GM18499 (cell line): Measurements from ENCODE around the gene STEEP1.

Source experiments
- ATAC-seq: cut with Tn5 transposase; IDR thresholded peaks from one replicate; pipeline ENCODE4 v1.9.1; 2021; ENCODE audit warnings: moderate number of reproducible peaks; ENCODE audit not compliant: insufficient read depth, unreplicated experiment

Gene STEEP1

DNA sequence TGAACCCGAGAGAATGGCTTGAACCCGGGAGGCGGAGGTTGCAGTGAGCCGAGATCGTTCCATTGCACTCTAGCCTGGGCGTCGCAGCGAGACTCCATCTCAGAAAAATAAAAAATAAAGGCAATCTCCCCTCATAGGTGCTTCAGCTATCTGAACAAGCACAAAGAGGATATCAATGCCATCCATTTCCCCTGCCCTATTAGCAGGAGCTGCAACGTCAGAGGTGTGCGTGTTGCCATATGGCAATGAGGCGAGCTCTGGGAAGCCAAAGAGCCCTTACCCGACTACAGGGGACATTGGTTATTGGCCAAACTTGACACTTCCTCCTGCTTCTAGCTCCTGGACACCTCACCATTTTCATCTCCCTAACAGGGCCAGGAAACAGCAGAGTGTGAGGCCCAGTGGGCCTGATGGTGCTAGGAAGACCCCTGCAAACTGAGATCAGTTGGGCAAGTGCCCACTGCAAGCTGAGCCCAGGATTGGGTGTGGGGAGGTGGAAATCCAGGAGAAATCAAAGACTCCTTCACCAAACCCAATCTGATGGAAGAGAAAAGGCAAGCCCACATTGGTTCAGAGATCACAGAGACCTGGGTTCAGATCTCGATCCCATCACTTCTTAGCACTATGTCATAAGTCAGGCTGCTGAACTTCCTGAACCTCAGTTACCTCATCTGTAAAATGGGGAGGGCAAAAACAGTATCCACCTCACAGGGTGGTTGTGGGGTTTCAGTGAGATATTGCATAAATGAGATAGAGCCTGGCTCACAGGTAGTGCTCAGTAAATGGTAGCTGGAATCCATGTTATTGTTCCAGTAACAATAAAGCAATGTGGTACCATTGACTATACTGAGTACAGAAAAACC lies 75.8 kb downstream of the STEEP1 start:
- ATAC-seq, result no peak

DNA sequence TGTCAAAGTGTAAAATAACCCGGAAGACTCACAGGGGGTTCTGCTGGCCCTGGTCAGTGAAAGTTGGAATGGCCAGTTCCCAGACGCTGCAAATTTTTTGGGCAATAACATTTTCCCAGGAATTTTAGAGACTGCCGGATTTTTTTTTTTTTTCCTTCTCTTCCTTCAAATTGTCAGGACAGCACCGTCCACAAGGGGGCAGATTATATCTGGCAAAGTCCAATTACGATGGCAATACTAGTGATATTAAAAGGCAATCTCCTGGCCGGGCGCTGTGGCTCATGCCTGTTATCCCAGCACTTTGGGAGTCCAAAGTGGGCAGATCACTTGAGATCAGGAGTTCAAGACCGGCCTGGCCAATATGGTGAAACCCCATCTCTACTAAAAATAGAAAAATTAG lies 76.5 kb downstream of the STEEP1 start:
- no peak for ATAC-seq
